ENCODE measurements around the gene VPS52.

The VPS52 gene

DNA sequence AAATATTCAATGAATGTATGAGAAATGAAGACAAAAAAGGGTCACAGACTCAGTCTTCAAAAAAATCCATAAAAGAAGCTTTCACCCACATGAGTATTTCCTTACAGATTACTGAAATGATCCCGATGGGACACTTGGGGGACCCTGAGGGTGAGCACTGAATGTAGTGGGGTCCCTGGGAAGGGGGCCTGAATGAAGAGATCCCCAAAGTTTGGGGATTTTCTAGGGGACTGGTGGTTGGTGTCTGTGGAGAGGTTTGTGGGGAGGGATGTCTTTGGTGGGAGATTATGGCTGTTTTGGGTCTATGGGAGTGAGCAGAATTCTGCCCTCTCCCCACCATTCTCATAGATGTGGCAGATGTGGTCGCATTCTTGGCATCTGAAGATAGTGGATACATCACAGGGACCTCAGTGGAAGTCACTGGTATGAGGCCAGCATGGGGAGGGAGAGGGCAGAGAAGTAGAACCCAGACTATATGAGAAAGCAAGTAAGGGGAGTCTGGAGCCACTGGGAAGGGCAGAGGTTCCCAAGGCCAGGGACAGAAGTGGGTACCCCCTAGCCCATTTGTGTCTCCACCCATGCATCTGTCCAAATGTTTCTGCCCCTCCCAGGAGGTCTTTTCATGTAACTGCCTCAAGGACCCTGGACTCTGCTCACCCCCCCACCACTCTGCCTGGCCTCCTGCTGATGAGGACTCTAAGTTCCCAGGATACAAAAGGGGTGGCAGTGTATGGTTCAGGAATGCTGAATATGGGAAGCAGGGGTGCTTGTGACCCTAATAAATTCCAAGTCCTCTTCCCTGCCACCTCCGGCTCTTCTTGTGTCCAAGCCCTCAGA is 65.4 kb downstream of the VPS52 start:
- H3K4me1 Mint-ChIP-seq, result peaks cover 66% of the 10 kb centered on the region
- H3K9me3 Mint-ChIP-seq, result no peaks in the 10 kb centered on the region
- no peak for DNase-seq (ENCODE audit: low spot score in 2 of 2)

DNA sequence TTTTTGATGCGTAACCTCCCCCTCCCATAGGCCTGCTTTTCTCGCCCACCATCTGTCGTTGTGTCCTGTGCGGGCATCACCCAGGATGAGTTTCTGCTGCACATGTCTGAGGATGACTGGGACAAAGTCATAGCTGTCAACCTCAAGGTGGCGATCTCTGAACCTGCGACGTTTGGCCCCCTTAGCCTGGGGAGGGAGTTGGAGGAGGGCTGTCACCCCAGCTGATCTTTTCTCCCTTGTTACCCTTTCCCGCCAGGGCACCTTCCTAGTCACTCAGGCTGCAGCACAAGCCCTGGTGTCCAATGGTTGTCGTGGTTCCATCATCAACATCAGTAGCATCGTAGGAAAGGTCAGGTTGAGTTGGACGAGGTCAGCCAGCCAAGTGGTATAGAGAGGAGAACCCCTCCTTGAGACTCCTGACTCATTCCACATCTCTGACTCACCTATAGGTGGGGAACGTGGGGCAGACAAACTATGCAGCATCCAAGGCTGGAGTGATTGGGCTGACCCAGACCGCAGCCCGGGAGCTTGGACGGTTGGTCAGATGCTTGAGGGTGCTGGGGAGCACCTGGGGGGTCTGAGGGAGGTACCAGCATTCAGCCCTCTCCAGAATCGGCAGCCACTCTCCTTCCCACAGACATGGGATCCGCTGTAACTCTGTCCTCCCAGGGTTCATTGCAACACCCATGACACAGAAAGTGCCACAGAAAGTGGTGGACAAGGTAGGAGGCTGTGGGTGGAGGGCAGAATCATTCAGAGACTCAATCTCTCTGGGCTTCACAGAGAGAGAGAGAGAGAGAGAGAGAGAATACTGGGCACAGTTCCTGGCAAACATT is 66.3 kb downstream of the VPS52 start:
- Mint-ChIP-seq H3K4me1 (peaks cover 73% of the 10 kb centered on the region), H3K4me3 (peak overlapping the region; percentile 99), H3K36me3 (ENCODE audit: insufficient read depth) (peaks cover 38% of the 10 kb centered on the region), H3K27ac (ENCODE audit: low read depth) (peak overlapping the region; percentile 71), H3K27me3 (no peaks in the 10 kb centered on the region), H3K9me3 (no peaks in the 10 kb centered on the region)
- no peak for DNase-seq (ENCODE audit: low spot score in 2 of 2)
- ATAC-seq (replicated peaks; ENCODE audit: extremely low read depth, poor library complexity, severe bottlenecking), result no peak

More for the DNA sequence above, 65.4 kb downstream of the VPS52 start:
- Mint-ChIP-seq H3K4me3 (peak overlapping the region; percentile 99), H3K27me3 (no peaks in the 10 kb centered on the region), H3K27ac (ENCODE audit: low read depth) (no peak overlapping the region), H3K36me3 (ENCODE audit: insufficient read depth) (peaks cover 38% of the 10 kb centered on the region)
- ATAC-seq (replicated peaks; ENCODE audit: extremely low read depth, poor library complexity, severe bottlenecking), result no peak

DNA sequence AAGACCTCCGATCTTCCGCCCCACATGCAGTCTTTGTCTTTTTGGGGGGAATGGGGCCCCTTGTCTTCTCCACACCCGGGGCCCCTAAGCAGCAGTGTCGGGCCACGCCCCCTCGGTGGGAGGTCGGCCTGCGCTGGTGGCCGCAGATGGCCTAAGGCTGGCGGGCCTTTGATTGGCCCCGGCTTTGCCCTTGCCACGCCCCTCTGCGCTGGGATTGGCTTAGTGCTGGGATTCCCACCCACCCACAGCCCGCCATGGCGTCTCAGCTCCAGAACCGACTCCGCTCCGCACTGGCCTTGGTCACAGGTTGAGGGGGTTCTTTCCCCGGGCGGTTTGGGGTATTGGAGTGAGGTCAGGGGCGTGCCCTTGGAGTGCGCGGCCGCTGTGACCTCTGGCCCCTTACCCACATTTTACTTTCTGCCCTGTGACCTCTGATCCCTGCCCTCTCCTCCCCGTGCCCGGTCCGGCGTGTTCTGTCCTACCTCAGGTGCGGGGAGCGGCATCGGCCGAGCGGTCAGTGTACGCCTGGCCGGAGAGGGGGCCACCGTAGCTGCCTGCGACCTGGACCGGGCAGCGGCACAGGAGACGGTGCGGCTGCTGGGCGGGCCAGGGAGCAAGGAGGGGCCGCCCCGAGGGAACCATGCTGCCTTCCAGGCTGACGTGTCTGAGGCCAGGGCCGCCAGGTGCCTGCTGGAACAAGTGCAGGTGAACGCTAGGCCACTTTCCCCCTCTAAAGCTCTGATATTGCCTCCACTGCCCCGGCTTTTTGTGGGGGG is 67.1 kb downstream of the VPS52 start, which contains the start of gene HSD17B8:
TSS of gene HSD17B8 (plus strand) at position 241 of the 776 bp plus-strand sequence. CDS start at position 255, 14 bp downstream.
- no peaks in the 10 kb centered on the region for H3K9me3 Mint-ChIP-seq
- DNase-seq (ENCODE audit: low spot score in 2 of 2) (peak; percentile 72 to 76), ATAC-seq (replicated peaks; ENCODE audit: extremely low read depth, poor library complexity, severe bottlenecking) (peak; percentile 59)
- peaks cover 73% of the 10 kb centered on the region for H3K4me1 Mint-ChIP-seq
- peak within 1 kb of the TSS; percentile 99 for H3K4me3 Mint-ChIP-seq
- no peaks in the 10 kb centered on the region for H3K27me3 Mint-ChIP-seq
- H3K36me3 Mint-ChIP-seq (ENCODE audit: insufficient read depth), result peaks cover 41% of the 10 kb centered on the region
- peak within 1 kb of the TSS; percentile 71 for H3K27ac Mint-ChIP-seq (ENCODE audit: low read depth)

DNA sequence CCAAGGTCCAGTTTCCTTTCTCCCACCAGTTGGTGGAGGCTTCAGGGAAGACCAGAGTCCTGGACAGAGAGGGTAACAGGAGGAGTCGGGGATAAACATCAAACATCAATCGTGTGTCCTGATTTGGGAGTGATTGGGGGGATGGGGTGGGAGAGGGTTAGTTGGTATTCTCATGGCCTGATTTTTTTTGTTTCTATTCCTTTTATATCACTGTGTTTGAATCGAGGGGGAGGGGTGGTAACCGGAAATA is 67.6 kb downstream of the VPS52 start:
- Mint-ChIP-seq H3K4me1 (peaks cover 73% of the 10 kb centered on the region), H3K27me3 (no peaks in the 10 kb centered on the region), H3K9me3 (no peaks in the 10 kb centered on the region), H3K4me3 (peak overlapping the region; percentile 99), H3K27ac (ENCODE audit: low read depth) (peak overlapping the region; percentile 57), H3K36me3 (ENCODE audit: insufficient read depth) (peaks cover 42% of the 10 kb centered on the region)
- ATAC-seq (replicated peaks; ENCODE audit: extremely low read depth, poor library complexity, severe bottlenecking), result no peak
- DNase-seq (ENCODE audit: low spot score in 2 of 2), result no peak

DNA sequence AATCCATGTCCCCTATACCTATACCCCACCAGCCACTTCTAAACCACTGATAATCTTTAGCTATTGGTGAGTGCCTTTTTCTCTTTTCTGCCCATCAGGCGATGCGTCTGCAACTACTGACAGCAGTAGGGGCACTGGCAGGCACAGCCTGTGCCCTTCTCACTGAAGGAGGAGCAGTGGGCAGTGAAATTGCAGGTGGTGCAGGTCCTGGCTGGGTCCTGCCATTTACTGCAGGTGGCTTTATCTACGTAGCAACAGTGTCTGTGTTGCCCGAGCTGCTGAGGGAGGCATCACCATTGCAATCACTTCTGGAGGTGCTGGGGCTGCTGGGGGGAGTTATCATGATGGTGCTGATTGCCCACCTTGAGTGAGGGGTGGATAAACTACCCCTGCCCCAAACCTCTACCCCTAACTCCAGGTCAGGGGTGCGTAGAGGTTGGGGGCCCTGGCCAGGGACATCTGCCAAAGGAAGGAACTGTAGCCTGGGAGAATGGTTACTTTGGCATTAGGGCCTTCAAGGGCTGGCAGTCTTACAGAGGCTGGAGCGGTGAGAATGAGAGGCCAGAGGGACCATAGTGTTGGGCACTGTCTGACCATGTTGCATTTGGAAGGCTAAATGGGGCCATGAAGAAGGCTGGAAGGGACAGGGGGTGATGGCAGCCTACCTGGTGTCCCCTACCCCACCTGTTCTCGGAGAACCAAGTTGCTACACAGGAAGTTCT is 68.1 kb downstream of the VPS52 start:
- Mint-ChIP-seq H3K4me3 (peak overlapping the region; percentile 99), H3K9me3 (no peaks in the 10 kb centered on the region), H3K36me3 (ENCODE audit: insufficient read depth) (peaks cover 37% of the 10 kb centered on the region), H3K4me1 (peaks cover 73% of the 10 kb centered on the region), H3K27me3 (no peaks in the 10 kb centered on the region), H3K27ac (ENCODE audit: low read depth) (peak overlapping the region; percentile 57)
- DNase-seq (ENCODE audit: low spot score in 2 of 2) (no peak), ATAC-seq (replicated peaks; ENCODE audit: extremely low read depth, poor library complexity, severe bottlenecking) (no peak)

DNA sequence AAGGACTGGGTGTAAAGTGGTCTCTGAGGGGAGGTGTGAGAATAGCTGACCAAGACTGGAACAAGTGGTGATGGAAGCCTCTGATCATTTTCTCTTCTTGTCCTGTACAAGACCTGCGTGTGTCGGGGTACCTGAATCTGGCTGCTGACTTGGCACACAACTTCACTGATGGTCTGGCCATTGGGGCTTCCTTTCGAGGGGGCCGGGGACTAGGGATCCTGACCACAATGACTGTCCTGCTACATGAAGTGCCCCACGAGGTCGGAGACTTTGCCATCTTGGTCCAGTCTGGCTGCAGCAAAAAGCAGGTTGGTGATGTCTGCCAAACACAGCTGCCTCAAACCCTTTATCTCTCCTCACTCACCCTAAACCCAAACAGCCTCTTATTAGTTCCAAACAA is 68.9 kb downstream of the VPS52 start:
- Mint-ChIP-seq H3K27ac (ENCODE audit: low read depth) (no peak overlapping the region), H3K4me3 (peak overlapping the region; percentile 99), H3K9me3 (no peaks in the 10 kb centered on the region), H3K36me3 (ENCODE audit: insufficient read depth) (peaks cover 31% of the 10 kb centered on the region), H3K4me1 (peaks cover 78% of the 10 kb centered on the region), H3K27me3 (no peaks in the 10 kb centered on the region)
- DNase-seq (ENCODE audit: low spot score in 2 of 2) (no peak), ATAC-seq (replicated peaks; ENCODE audit: extremely low read depth, poor library complexity, severe bottlenecking) (no peak)

DNA sequence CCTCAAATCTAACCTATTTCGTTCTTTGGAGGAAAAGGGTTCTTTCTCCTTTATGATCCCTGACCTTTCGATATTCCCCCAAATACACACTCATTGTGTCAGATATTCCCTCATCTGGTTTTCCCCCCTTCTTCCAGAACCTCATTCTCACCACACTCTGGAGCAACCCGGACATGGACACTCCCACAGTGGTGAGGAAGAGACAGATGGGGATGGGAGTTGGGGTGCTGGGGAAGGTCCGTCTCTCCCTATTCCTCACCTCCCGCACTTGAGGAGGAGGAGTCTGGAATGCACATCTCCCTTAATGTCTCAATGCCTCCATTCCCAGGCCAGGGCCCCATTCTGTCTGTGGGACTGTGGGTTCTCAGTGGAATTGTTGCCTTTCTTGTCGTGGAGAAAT is 69.7 kb downstream of the VPS52 start:
- no peaks in the 10 kb centered on the region for H3K9me3 Mint-ChIP-seq
- H3K4me3 Mint-ChIP-seq, result peak overlapping the region; percentile 99
- ATAC-seq (replicated peaks; ENCODE audit: extremely low read depth, poor library complexity, severe bottlenecking) (no peak), DNase-seq (ENCODE audit: low spot score in 2 of 2) (no peak)
- peaks cover 82% of the 10 kb centered on the region for H3K4me1 Mint-ChIP-seq
- peak overlapping the region; percentile 74 for H3K27ac Mint-ChIP-seq (ENCODE audit: low read depth)
- peaks cover 37% of the 10 kb centered on the region for H3K36me3 Mint-ChIP-seq (ENCODE audit: insufficient read depth)
- no peaks in the 10 kb centered on the region for H3K27me3 Mint-ChIP-seq

DNA sequence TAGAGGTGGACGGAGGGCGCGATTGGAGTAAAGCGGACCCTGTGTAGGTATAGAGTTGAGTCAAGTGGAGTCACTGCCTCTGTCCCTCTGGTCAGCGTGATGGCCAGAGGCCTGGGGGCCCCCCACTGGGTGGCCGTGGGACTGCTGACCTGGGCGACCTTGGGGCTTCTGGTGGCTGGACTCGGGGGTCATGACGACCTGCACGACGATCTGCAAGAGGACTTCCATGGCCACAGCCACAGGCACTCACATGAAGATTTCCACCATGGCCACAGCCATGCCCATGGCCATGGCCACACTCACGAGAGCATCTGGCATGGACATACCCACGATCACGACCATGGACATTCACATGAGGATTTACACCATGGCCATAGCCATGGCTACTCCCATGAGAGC is 70.5 kb downstream of the VPS52 start:
- Mint-ChIP-seq H3K27ac (ENCODE audit: low read depth) (peak overlapping the region; percentile 99), H3K36me3 (ENCODE audit: insufficient read depth) (peaks cover 41% of the 10 kb centered on the region), H3K4me3 (peak overlapping the region; percentile 99), H3K27me3 (no peaks in the 10 kb centered on the region), H3K4me1 (peaks cover 78% of the 10 kb centered on the region), H3K9me3 (no peaks in the 10 kb centered on the region)
- no peak for ATAC-seq (replicated peaks; ENCODE audit: extremely low read depth, poor library complexity, severe bottlenecking)
- no peak for DNase-seq (ENCODE audit: low spot score in 2 of 2)
